MCF 10A (cell line): ENCODE measurements around the gene CCDC181. TPM values are rescaled to one million over a fixed set of nuclear protein-coding genes. Genes with fewer than 3 reads are reported as not detected.

Source experiments
- BruUV-seq: library from RNA; stranded (reverse); fragments of 400-500 nt; replicated peaks from 2 replicates; lab custom pipeline; 2021; lab: Mats Ljungman, UMichigan
- CTCF ChIA-PET: fragments of 300-600 bp; sonication (Branson Sonifier 250); formaldehyde crosslinking; extraction: SDS; loops from one replicate; lab custom pipeline; 2021; ENCODE audit warnings: antibody characterized with exemption, inconsistent platforms; lab: Yijun Ruan, JAX
- POLR2A ChIA-PET: fragments of 300-600, 350-650 bp; sonication (Branson Sonifier 250); formaldehyde crosslinking; extraction: SDS; loops from one replicate; lab custom pipeline; 2020; ENCODE audit warnings: antibody characterized with exemption, inconsistent platforms; lab: Yijun Ruan, JAX
- DNase-seq: peaks from one replicate; pipeline ENCODE4 v3.0.0-alpha.2; 2018; ENCODE audit not compliant: unreplicated experiment
- H3K27ac Mint-ChIP-seq: one replicate; pipeline ENCODE4 v1.8.0; 2022; ENCODE audit warnings: mild to moderate bottlenecking, low read depth, mixed read lengths; ENCODE audit not compliant: unreplicated experiment
- H3K27me3 Mint-ChIP-seq: one replicate; pipeline ENCODE4 v1.8.0; 2022; ENCODE audit warnings: mixed read lengths; ENCODE audit not compliant: insufficient read depth, unreplicated experiment
- H3K36me3 Mint-ChIP-seq: one replicate; pipeline ENCODE4 v1.8.0; 2022; ENCODE audit warnings: mild to moderate bottlenecking, moderate library complexity, mixed read lengths; ENCODE audit not compliant: insufficient read depth, unreplicated experiment
- H3K4me1 Mint-ChIP-seq: one replicate; pipeline ENCODE4 v1.8.0; 2022; ENCODE audit warnings: mixed read lengths; ENCODE audit not compliant: insufficient read depth, unreplicated experiment
- H3K4me3 Mint-ChIP-seq: one replicate; pipeline ENCODE4 v1.8.0; 2022; ENCODE audit warnings: mild to moderate bottlenecking, moderate library complexity, mixed read lengths; ENCODE audit not compliant: unreplicated experiment
- H3K9me3 Mint-ChIP-seq: one replicate; pipeline ENCODE4 v1.8.0; 2022; ENCODE audit warnings: mixed read lengths; ENCODE audit not compliant: unreplicated experiment
- intact Hi-C: fragments of 100-400 bp; cut with micrococcal nuclease; formaldehyde crosslinking; loops from 2 replicates; pipeline ENCODE4 v1.14.1; 2022
- total RNA-seq: library from RNA; stranded (reverse); gene quantifications from 2 replicates; pipeline ENCODE4 v1.2.3, GENCODE V29; 2022
- TF ChIP-seq, protein P1 (sequence below): fragments of 200-600 bp; IDR thresholded peaks from one replicate; pipeline ENCODE4 v1.8.0; 2022; ENCODE audit warnings: antibody characterized with exemption, mild to moderate bottlenecking; ENCODE audit not compliant: unreplicated experiment

The CCDC181 gene
- total RNA-seq, 1 experiment from 2014 or later: not detected

DNA sequence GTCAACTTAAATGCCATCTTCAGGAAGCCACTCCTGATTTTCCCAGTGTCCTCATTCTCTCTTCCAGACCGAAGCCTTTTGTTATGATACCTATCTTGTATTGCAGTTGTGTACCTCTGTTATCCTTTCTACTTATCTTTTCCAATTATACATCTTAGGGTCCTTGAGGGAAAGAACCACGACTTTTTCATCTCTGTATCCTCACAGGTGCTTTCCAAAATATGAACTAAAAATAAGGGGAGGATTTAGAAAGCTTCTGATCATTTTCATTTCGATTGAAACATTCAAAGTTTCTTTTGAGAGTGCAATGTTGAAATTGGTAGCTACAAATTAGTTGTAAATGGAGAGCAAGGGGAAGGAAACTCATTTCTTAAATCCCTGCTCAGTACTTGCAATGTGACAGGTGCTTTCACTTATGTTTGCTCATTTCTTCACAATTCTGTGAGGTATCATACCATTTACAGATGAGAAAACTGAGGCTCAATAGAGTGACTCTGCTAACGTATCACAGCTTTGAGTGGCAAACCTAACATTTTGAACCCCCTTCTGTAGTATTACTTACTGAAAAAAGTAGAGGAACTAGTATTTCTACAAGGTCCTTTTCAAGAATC lies 34.2 kb upstream of the CCDC181 start:
- Mint-ChIP-seq H3K4me3 (no peak overlapping the region), H3K4me1 (no peaks in the 10 kb centered on the region), H3K36me3 (peaks cover 29% of the 10 kb centered on the region), H3K27me3 (no peaks in the 10 kb centered on the region), H3K9me3 (peaks cover 17% of the 10 kb centered on the region), H3K27ac (no peak overlapping the region)
- ChIA-PET POLR2A (interaction anchor here (0.7 to 1.1 kb wide), 4 partner anchors 9 to 24 kb away, joined by 3 to 6 read pairs (median 3); partner anchors contain the start of gene SLC19A2), CTCF (interaction anchor here (0.7 to 1.8 kb wide), 6 partner anchors 85 to 858 kb away, joined by 3 to 9 read pairs (median 4); no protein-coding TSS in a partner anchor)
- TF ChIP-seq, protein P1, sequence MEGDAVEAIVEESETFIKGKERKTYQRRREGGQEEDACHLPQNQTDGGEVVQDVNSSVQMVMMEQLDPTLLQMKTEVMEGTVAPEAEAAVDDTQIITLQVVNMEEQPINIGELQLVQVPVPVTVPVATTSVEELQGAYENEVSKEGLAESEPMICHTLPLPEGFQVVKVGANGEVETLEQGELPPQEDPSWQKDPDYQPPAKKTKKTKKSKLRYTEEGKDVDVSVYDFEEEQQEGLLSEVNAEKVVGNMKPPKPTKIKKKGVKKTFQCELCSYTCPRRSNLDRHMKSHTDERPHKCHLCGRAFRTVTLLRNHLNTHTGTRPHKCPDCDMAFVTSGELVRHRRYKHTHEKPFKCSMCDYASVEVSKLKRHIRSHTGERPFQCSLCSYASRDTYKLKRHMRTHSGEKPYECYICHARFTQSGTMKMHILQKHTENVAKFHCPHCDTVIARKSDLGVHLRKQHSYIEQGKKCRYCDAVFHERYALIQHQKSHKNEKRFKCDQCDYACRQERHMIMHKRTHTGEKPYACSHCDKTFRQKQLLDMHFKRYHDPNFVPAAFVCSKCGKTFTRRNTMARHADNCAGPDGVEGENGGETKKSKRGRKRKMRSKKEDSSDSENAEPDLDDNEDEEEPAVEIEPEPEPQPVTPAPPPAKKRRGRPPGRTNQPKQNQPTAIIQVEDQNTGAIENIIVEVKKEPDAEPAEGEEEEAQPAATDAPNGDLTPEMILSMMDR: no peak
- no peak for DNase-seq
- intact Hi-C loops: no loop called here
- BruUV-seq: no TSS peak

DNA sequence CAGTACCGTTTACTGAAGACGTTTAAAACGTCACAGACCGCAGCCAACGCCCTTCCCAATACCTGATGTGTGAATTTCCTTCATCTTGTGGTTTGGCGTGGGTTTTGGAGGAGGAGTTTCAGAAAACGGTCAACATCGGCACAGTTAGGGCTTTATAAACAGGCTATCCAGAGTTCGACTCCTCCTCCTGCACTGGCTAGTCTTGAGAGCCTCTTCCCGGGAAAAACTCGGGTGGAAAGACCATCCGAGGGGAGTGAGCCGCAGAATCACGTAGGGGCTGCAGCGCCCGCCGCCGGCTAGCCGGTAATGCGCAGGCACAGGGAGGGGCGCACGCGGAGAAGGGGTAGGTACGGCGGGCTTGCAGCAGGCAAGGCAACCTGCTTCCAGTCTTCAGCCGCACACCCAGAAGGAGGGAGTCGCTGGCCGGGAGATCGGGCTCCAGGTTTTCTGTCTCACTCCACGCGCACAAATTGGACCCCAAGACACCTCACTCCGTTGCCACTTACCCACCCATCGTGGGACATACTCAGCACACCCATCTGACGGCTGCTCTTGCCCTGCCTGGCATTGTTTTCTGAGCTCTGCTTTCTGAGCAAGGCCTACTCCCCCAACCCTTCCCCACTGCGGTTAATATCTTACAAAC lies 33.0 kb upstream of the CCDC181 start:
- DNase-seq: no peak
- H3K4me3 Mint-ChIP-seq: no peak overlapping the region
- TF ChIP-seq, protein P1: no peak
- CTCF ChIA-PET: interaction anchor here (0.6 to 1.8 kb wide), 5 partner anchors 49 to 1875 kb away, joined by 3 to 9 read pairs (median 4); no protein-coding TSS in a partner anchor
- H3K27me3 Mint-ChIP-seq: no peaks in the 10 kb centered on the region
- H3K36me3 Mint-ChIP-seq: peaks cover 17% of the 10 kb centered on the region
- no peak overlapping the region for H3K27ac Mint-ChIP-seq
- BruUV-seq: no TSS peak
- peaks cover 17% of the 10 kb centered on the region for H3K9me3 Mint-ChIP-seq
- H3K4me1 Mint-ChIP-seq: no peaks in the 10 kb centered on the region
- intact Hi-C loops: no loop called here
- POLR2A ChIA-PET: interaction anchor here (1.1 kb wide), 1 partner anchor 8 kb away, joined by 6 read pairs; no protein-coding TSS in a partner anchor

DNA sequence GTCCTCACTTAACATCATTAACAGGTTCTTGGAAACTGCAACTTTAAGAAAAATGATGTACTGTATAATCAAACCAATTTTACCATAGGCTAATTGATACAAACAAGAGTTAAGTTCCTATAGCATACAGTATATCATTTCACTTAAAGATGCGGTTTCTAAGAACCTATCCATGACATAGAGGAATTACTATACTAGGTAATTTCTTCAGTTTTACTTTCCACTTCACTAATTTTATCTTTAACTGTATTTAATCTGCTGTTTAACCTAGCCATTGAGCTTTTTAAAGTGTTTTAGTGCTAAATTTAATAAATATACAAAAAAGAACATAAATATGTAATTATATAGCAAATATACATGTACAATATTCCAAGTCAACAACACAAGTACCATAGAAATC lies 30.2 kb upstream of the CCDC181 start:
- no TSS peak for BruUV-seq
- H3K27me3 Mint-ChIP-seq: no peaks in the 10 kb centered on the region
- H3K36me3 Mint-ChIP-seq: no peaks in the 10 kb centered on the region
- POLR2A ChIA-PET: no interaction called here
- no peak overlapping the region for H3K4me3 Mint-ChIP-seq
- CTCF ChIA-PET: no interaction called here
- no peak overlapping the region for H3K27ac Mint-ChIP-seq
- intact Hi-C loops: no loop called here
- no peaks in the 10 kb centered on the region for H3K4me1 Mint-ChIP-seq
- DNase-seq: no peak
- TF ChIP-seq, protein P1: no peak
- H3K9me3 Mint-ChIP-seq: peaks cover 17% of the 10 kb centered on the region

DNA sequence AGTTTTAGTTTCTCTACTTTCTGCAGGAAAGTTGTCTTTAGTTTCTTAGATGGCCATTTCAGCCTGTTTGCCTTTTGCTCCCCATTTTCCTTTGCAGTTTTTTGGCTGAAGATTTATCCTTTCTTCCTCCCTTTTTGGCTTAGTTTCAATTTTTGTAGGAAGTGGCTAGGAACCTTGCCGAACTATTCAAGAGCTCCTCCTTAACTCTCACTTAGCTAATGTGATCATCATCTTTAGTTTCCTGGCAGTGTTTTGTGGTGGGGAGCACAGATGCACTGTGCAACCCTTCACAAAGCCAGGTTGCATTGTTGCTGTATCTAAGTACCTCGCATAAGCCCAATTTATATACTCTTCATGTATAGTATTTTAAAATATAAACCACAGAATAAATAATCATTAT lies 28.8 kb upstream of the CCDC181 start:
- Mint-ChIP-seq H3K4me1 (peaks cover 6% of the 10 kb centered on the region), H3K36me3 (no peaks in the 10 kb centered on the region), H3K27ac (no peak overlapping the region), H3K4me3 (no peak overlapping the region), H3K9me3 (peaks cover 12% of the 10 kb centered on the region), H3K27me3 (no peaks in the 10 kb centered on the region)
- ChIA-PET CTCF (interaction anchor here (0.7 to 1.4 kb wide), 3 partner anchors 10 to 852 kb away, joined by 3 to 5 read pairs (median 3); no protein-coding TSS in a partner anchor), POLR2A (no interaction called here)
- DNase-seq: no peak
- BruUV-seq: no TSS peak
- TF ChIP-seq, protein P1: no peak
- intact Hi-C loops: no loop called here
